Smooth muscle cell (in vitro differentiated cells): Measurements from ENCODE around the gene CD200R1. TPM values are rescaled to one million over a fixed set of nuclear protein-coding genes. Genes with fewer than 3 reads are reported as not detected.

Source experiments
- DNase-seq: peaks from one replicate; lab custom pipeline; 2025; ENCODE audit not compliant: unreplicated experiment; lab: John Stamatoyannopoulos, UW
- H2AFZ ChIP-seq: fragments of 200-600 bp; sonication (generic); 2 replicates; pipeline ENCODE4 v1.6.0; 2016; ENCODE audit warnings: antibody characterized with exemption, low read depth, mild to moderate bottlenecking
- H3F3A ChIP-seq: fragments of 200-600 bp; sonication (generic); 2 replicates; pipeline ENCODE4 v1.6.0; 2017; ENCODE audit warnings: antibody characterized with exemption, low read depth
- H3K27ac ChIP-seq: fragments of 200-600 bp; sonication (generic); 2 replicates; pipeline ENCODE4 v1.5.1; 2016; ENCODE audit warnings: low read depth, mild to moderate bottlenecking
- H3K27me3 ChIP-seq: fragments of 200-600 bp; sonication (generic); 2 replicates; pipeline ENCODE4 v1.6.1; 2016; ENCODE audit warnings: low read depth, mild to moderate bottlenecking
- H3K36me3 ChIP-seq: fragments of 200-600 bp; sonication (generic); 2 replicates; pipeline ENCODE4 v1.5.1; 2016; ENCODE audit warnings: low read depth
- H3K4me1 ChIP-seq: fragments of 200-600 bp; sonication (generic); 2 replicates; pipeline ENCODE4 v1.5.1; 2016; ENCODE audit warnings: low read depth
- H3K4me2 ChIP-seq: fragments of 200-600 bp; sonication (generic); 2 replicates; pipeline ENCODE4 v1.6.0; 2016; ENCODE audit warnings: mild to moderate bottlenecking
- H3K4me3 ChIP-seq: fragments of 200-600 bp; sonication (generic); 2 replicates; pipeline ENCODE4 v1.5.1; 2016; ENCODE audit warnings: mild to moderate bottlenecking
- H3K79me2 ChIP-seq: fragments of 200-600 bp; sonication (generic); 2 replicates; pipeline ENCODE4 v1.6.0; 2016; ENCODE audit warnings: low read depth, mild to moderate bottlenecking
- H3K9ac ChIP-seq: fragments of 200-600 bp; sonication (generic); 2 replicates; pipeline ENCODE4 v1.6.0; 2016; ENCODE audit warnings: low read depth
- H3K9me3 ChIP-seq: fragments of 200-600 bp; sonication (generic); replicated peaks from 2 replicates; pipeline ENCODE4 v1.5.1; 2016; ENCODE audit warnings: low read depth
- H4K20me1 ChIP-seq: fragments of 200-600 bp; sonication (generic); 2 replicates; pipeline ENCODE4 v1.6.0; 2016; ENCODE audit warnings: low read depth
- WGBS: methylation state at CpG from one replicate; pipeline ENCODE4 v1.1.7; 2016; ENCODE audit warnings: low lambda C conversion rate; 5-methylcytosine and 5-hydroxymethylcytosine counted together
- polyA plus RNA-seq: library from polyadenylated mRNA; unstranded; fragments of >200 nt; fragmentation: Nextera tagmentation; extraction: Ambion mirVana; gene quantifications from 2 replicates; pipeline ENCODE4 v1.2.1, GENCODE V29; 2016
- total RNA-seq: library from RNA; depleted of rRNA; stranded (reverse); fragments of >200 nt; gene quantifications from 2 replicates; pipeline ENCODE4 v1.2.3, GENCODE V29; 2014
- TF ChIP-seq, protein P1 (sequence below): fragments of 200-600 bp; sonication (generic); IDR thresholded peaks from 2 replicates; pipeline ENCODE4 v1.5.1; 2017; ENCODE audit warnings: borderline replicate concordance, mild to moderate bottlenecking, antibody characterized with exemption; ENCODE audit not compliant: insufficient read depth, poor library complexity, severe bottlenecking

The CD200R1 gene
- total and polyA plus RNA-seq, 2 experiments from 2014 or later, result 1.1 TPM; not detected in 1

DNA sequence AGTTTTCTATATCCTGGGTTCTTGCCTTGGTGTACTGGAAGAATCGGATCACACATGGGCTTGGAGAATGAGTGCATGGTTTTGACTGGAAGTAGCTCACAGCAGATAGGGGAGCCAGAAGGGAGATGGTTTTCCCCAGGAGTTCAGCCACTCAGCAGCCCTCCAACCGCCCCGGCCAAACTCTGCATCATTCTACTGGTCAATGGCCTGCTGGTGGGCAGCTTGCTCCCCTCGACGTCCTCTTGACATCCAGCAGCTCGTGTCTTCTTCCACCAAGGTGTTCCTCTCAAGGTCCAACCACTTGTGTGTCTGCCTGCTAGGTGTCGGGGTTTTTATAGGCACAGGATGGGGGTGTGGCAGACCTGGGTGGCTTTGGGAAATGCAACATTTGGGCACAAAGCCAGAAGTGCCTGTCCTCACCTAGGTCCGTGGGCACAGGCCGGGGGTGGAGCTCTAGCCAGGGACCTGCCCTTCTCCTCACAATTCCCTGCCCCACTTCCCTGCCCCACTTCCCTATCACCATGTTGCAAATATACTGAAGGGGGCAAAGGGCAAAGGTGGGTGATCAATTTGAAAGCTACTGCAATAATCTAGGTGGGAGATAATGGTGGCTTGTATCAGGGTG, 12.9 kb upstream of the CD200R1 start:
- no peaks in the 10 kb centered on the region for H3K9me3 ChIP-seq
- no peaks in the 10 kb centered on the region for H4K20me1 ChIP-seq
- no peaks in the 10 kb centered on the region for H3K27me3 ChIP-seq
- no peaks in the 10 kb centered on the region for H3F3A ChIP-seq
- no peaks in the 10 kb centered on the region for H3K36me3 ChIP-seq
- H2AFZ ChIP-seq, result no peak overlapping the region
- H3K79me2 ChIP-seq, result peaks cover 15% of the 10 kb centered on the region
- peaks cover 11% of the 10 kb centered on the region for H3K4me1 ChIP-seq
- WGBS, result 96% methylated on average over 9 of the region's 9 CpGs
- H3K9ac ChIP-seq, result no peak overlapping the region
- H3K4me2 ChIP-seq, result no peak overlapping the region
- TF ChIP-seq, protein P1, sequence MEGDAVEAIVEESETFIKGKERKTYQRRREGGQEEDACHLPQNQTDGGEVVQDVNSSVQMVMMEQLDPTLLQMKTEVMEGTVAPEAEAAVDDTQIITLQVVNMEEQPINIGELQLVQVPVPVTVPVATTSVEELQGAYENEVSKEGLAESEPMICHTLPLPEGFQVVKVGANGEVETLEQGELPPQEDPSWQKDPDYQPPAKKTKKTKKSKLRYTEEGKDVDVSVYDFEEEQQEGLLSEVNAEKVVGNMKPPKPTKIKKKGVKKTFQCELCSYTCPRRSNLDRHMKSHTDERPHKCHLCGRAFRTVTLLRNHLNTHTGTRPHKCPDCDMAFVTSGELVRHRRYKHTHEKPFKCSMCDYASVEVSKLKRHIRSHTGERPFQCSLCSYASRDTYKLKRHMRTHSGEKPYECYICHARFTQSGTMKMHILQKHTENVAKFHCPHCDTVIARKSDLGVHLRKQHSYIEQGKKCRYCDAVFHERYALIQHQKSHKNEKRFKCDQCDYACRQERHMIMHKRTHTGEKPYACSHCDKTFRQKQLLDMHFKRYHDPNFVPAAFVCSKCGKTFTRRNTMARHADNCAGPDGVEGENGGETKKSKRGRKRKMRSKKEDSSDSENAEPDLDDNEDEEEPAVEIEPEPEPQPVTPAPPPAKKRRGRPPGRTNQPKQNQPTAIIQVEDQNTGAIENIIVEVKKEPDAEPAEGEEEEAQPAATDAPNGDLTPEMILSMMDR, result no peak
- no peak overlapping the region for H3K27ac ChIP-seq
- no peak overlapping the region for H3K4me3 ChIP-seq
- no peak for DNase-seq

DNA sequence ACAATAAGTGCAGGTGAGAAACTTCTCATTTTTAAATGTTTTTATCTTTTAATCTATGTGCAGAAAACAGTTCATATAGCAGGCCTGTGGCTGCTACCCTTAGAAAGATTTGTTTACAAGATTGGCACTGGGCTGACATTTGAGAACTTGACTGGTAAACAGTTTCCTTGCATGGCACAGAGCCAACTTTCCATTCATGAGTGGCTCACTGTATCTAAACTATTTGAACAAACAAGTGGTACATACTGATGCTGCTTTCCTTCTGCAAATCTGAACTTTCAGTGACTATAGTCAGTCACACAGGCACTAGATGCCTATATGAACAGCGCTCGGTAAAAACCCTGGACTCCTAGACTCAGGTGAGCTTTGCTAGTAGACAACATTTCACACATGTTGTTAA, 9.6 kb upstream of the CD200R1 start:
- H3K36me3 ChIP-seq, result no peaks in the 10 kb centered on the region
- H3K4me1 ChIP-seq, result no peaks in the 10 kb centered on the region
- no peak overlapping the region for H3K27ac ChIP-seq
- no peaks in the 10 kb centered on the region for H3K9me3 ChIP-seq
- H3K4me3 ChIP-seq, result no peak overlapping the region
- no peak overlapping the region for H2AFZ ChIP-seq
- H3K79me2 ChIP-seq, result no peaks in the 10 kb centered on the region
- H3F3A ChIP-seq, result no peaks in the 10 kb centered on the region
- H3K4me2 ChIP-seq, result no peak overlapping the region
- no peak for DNase-seq
- TF ChIP-seq, protein P1, result no peak
- no peak overlapping the region for H3K9ac ChIP-seq
- H3K27me3 ChIP-seq, result no peaks in the 10 kb centered on the region
- H4K20me1 ChIP-seq, result no peaks in the 10 kb centered on the region
- 90% methylated on average over 2 of the region's 2 CpGs for WGBS

DNA sequence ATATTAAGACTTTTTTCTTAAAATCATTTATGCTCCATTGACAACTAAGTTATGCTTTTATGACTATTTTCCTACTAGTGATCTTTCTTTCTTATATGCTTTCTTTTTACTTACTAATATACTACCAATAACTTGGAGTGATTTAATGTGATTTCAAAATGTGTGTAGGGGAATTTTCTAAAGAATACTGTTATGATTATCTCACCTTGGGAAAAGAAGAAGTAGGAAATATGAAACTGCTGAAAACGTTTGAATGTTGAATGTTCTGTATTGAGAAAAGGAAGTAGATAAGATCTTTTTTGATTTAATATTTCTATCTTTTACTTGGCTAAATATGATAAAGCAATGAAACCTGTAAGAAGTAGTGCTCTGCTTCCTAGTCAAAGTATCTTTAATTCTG, 7.8 kb upstream of the CD200R1 start:
- Histone ChIP-seq H3K9ac (no peak overlapping the region), H3K9me3 (no peaks in the 10 kb centered on the region), H3K4me2 (no peak overlapping the region), H3K4me1 (no peaks in the 10 kb centered on the region), H2AFZ (no peak overlapping the region), H3K27me3 (no peaks in the 10 kb centered on the region), H3F3A (no peaks in the 10 kb centered on the region), H4K20me1 (no peaks in the 10 kb centered on the region), H3K79me2 (no peaks in the 10 kb centered on the region), H3K27ac (no peak overlapping the region), H3K36me3 (no peaks in the 10 kb centered on the region), H3K4me3 (no peak overlapping the region)
- TF ChIP-seq, protein P1, result no peak
- 65% methylated on average over 1 of the region's 1 CpG for WGBS
- DNase-seq, result no peak

DNA sequence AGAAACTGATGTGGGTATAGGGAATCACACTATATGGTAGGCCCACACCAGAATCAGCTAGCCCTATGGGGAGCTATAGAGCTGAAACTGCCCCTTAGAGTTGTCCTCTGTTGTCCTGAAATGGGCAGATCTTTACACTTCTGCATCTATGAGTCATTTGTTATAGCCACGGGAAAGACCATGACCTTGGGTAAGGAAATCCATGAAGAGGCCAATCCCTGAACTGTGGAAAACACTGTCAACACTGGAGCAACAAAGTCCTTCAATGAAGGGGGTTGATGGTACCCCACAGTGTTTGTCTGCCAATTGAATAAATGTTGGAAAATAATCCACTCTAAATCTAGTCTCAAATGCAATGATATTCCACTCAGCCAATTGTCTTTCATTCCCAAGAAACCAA, 5.2 kb upstream of the CD200R1 start:
- no peaks in the 10 kb centered on the region for H3K4me1 ChIP-seq
- no peak overlapping the region for H3K9ac ChIP-seq
- H3K36me3 ChIP-seq, result no peaks in the 10 kb centered on the region
- H3K9me3 ChIP-seq, result no peaks in the 10 kb centered on the region
- no peak overlapping the region for H3K4me3 ChIP-seq
- H2AFZ ChIP-seq, result no peak overlapping the region
- no peaks in the 10 kb centered on the region for H3F3A ChIP-seq
- TF ChIP-seq, protein P1, result no peak
- DNase-seq, result no peak
- 5% methylated on average over 1 of the region's 1 CpG for WGBS
- no peaks in the 10 kb centered on the region for H3K27me3 ChIP-seq
- no peak overlapping the region for H3K4me2 ChIP-seq
- H3K79me2 ChIP-seq, result no peaks in the 10 kb centered on the region
- H3K27ac ChIP-seq, result no peak overlapping the region
- no peaks in the 10 kb centered on the region for H4K20me1 ChIP-seq
